Measurements from ENCODE around the gene CNEP1R1. TPM values are rescaled to one million over a fixed set of nuclear protein-coding genes. Genes with fewer than 3 reads are reported as not detected.

Gene CNEP1R1
- total RNA-seq, 3 donors from 2014 or later = 19.3 to 20.8 (median 20.3) TPM

DNA sequence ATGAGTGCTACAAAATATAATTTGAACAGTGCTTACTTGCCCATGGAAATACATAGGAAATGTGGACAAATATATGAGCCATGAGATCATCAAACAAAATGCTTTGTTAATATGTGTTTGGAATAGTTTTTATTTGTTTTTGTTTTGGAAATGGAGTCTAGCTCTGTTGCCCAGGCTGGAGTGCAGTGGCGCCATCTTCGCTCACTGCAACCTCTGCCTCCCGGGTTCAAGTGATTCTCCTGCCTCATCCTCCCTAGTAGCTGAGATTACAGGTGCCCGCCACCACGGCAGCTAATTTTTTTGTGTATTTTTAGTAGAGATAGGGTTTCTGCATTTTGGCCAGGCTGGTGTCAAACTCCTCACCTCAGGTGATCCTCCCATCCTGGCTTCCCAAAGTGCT, 2.8 kb downstream of the CNEP1R1 start:
- intact Hi-C loops (cut with DNase I, micrococcal nuclease) = no loop called here
- ATAC-seq (no peak), DNase-seq (no peak)
- Histone ChIP-seq H3K4me1 (ENCODE audit: low read depth) (peaks cover 17% of the 10 kb centered on the region), H3K4me3 (no peak overlapping the region), H3K36me3 (ENCODE audit: low read depth) (no peaks in the 10 kb centered on the region), H3K9me3 (no peaks in the 10 kb centered on the region)
- TF ChIP-seq CTCF (IDR thresholded peaks at IDR 0.05) = no peak

DNA sequence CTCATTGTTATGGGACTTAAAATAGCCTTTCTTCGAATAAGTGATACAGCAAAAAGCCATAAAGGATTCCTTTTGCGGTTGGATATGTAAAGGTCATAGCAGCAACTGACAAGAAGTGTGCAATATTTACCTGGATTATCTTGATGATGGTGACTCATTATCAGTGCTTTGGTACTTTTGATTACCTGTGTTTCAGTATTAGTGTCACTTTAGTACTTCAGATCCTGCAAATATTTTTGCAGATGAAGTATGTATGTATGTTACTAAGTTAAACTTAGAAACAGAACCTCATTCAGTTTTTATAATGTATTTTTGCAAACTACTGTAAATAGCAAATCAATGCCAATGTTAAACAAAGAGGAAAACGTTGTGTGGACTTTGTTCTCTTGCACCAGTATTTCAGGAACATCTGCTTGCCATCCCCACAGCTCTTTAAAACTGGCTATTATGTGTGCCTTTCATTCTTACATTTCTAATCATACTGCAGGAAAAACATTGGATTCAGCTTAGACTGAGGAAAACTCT, 10.5 kb downstream of the CNEP1R1 start:
- Histone ChIP-seq H3K4me3 (no peak overlapping the region), H3K36me3 (ENCODE audit: low read depth) (peaks cover 5% of the 10 kb centered on the region), H3K9me3 (no peaks in the 10 kb centered on the region), H3K4me1 (ENCODE audit: low read depth) (peaks cover 30% of the 10 kb centered on the region)
- no peak for TF ChIP-seq CTCF (IDR thresholded peaks at IDR 0.05)
- ATAC-seq = peak; percentile 78
- DNase-seq = peak in 1 of 3 donors; percentile 41
- intact Hi-C loops (cut with DNase I, micrococcal nuclease) = loop anchor here in 1 of 2 donors (5.0 kb wide), 1 partner anchor 117 kb away; the partner anchor contains the start of gene TENT4B

DNA sequence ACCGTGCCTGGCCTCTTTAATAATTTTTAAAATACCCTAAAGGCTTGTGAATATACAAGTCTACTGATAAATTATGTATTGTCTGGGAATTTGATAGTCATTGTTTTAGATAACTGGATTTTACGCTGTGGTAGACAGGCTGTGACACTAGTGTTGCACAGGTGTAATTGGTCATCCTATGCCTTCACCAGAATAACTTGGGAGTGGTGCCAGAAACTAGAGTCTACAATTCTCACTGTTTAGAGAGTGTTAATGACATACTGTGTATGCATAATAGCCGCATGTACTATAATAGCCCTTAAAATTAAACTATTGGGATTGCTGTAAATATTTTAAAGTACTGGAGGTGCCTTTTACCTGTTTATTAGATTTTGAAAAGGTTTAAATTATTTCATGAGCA, 11.4 kb downstream of the CNEP1R1 start:
- peaks cover 5% of the 10 kb centered on the region for H3K36me3 ChIP-seq (ENCODE audit: low read depth)
- intact Hi-C loops (cut with DNase I, micrococcal nuclease) = loop anchor here in 1 of 2 donors (5.0 kb wide), 1 partner anchor 116 kb away; the partner anchor contains the start of gene TENT4B
- ATAC-seq (peak; percentile 63), DNase-seq (peak in 1 of 3 donors; percentile 34)
- H3K4me1 ChIP-seq (ENCODE audit: low read depth) = peaks cover 30% of the 10 kb centered on the region
- no peaks in the 10 kb centered on the region for H3K9me3 ChIP-seq
- H3K4me3 ChIP-seq = no peak overlapping the region
- no peak for TF ChIP-seq CTCF (IDR thresholded peaks at IDR 0.05)

DNA sequence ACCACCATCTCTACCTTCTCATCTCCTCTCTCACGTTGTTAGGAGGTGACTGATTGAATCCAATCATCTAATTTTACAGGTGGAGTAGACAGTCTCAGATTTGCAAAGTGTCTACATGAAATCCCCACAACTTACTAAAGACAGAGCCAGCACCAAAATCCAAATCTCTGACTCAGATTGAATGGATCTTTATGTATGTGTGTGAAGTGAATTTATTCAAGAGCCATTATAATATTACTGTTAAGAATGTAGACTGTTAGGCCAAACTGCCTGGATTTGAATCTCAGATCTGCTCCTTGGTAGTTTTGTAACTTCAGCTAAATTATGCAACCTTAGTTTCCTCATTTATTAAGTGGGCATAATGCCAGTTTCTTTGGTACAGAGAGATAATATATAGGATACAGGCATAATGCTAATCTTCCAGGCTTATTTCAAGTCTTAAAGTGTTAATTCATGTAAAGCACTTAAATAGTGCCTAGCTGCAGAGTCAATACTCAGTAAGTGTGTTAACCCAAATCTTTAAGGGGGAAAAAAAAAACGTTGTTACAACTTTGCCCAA, 12.7 kb downstream of the CNEP1R1 start:
- no peak for TF ChIP-seq CTCF (IDR thresholded peaks at IDR 0.05)
- Histone ChIP-seq H3K9me3 (no peaks in the 10 kb centered on the region), H3K36me3 (ENCODE audit: low read depth) (peaks cover 5% of the 10 kb centered on the region), H3K4me1 (ENCODE audit: low read depth) (peaks cover 30% of the 10 kb centered on the region), H3K4me3 (no peak overlapping the region)
- intact Hi-C loops (cut with DNase I, micrococcal nuclease) = loop anchor here in 1 of 2 donors (5.0 kb wide), 1 partner anchor 115 kb away; the partner anchor contains the start of gene TENT4B
- DNase-seq (no peak), ATAC-seq (peak; percentile 3)

- peaks cover 30% of the 10 kb centered on the region for H3K4me1 ChIP-seq (ENCODE audit: low read depth)
- no peaks in the 10 kb centered on the region for H3K9me3 ChIP-seq
- intact Hi-C loops (cut with DNase I, micrococcal nuclease) = loop anchor here in 1 of 2 donors (5.0 kb wide), 1 partner anchor 114 kb away; the partner anchor contains the start of gene TENT4B
- H3K36me3 ChIP-seq (ENCODE audit: low read depth) = peaks cover 5% of the 10 kb centered on the region
- H3K4me3 ChIP-seq = no peak overlapping the region
- DNase-seq (no peak), ATAC-seq (no peak)
- no peak for TF ChIP-seq CTCF (IDR thresholded peaks at IDR 0.05)
Observed at GRCh38 chr16:50038286-50038685, 13.3 kb downstream of the CNEP1R1 start.
